ENCODE data around the gene TEX13C. TPM values are rescaled to one million over a fixed set of nuclear protein-coding genes. Genes with fewer than 3 reads are reported as not detected.
"Not testable (repeated sequence)": the region's sequence is repeated elsewhere in the genome, so short reads cannot be mapped to it uniquely, and the experiment has no call there.

Gene TEX13C
- total RNA-seq = not detected
- long read RNA-seq = 0 reads

GRCh38 chrX:125319646-125320521 lies at the start of gene TEX13C:
Gene TEX13C, plus strand, starts transcription at chrX:125319871. Its CDS starts 249 bp downstream, at chrX:125320120.
- intact Hi-C loops (cut with DNase I) = no loop called here
- DNase-seq (no peak), ATAC-seq (no peak)

- ATAC-seq = no peak
- intact Hi-C loops (cut with DNase I) = no loop called here
- no peak for DNase-seq
These were observed 32.4 kb upstream of the TEX13C start for GRCh38 chrX:125287282-125287681.

GRCh38 chrX:125288343-125288742 lies 31.3 kb upstream of the TEX13C start:
- intact Hi-C loops (cut with DNase I) = no loop called here

GRCh38 chrX:125289209-125289608 lies 30.5 kb upstream of the TEX13C start:
- intact Hi-C loops (cut with DNase I) = no loop called here
- DNase-seq (no peak), ATAC-seq (no peak)

More at GRCh38 chrX:125288343-125288742, 31.3 kb upstream of the TEX13C start:
- DNase-seq (no peak), ATAC-seq (no peak)

GRCh38 chrX:125289920-125290319 lies 29.8 kb upstream of the TEX13C start:
- intact Hi-C loops (cut with DNase I) = no loop called here
- no peak for ATAC-seq
- no peak for DNase-seq

GRCh38 chrX:125291124-125291523 lies 28.5 kb upstream of the TEX13C start:
- intact Hi-C loops (cut with DNase I) = no loop called here
- no peak for ATAC-seq

GRCh38 chrX:125293850-125294780 lies 25.6 kb upstream of the TEX13C start:
- intact Hi-C loops (cut with DNase I) = no loop called here
- no peak for ATAC-seq
- no peak for DNase-seq

More at GRCh38 chrX:125291124-125291523, 28.5 kb upstream of the TEX13C start:
- no peak for DNase-seq

- no peak for ATAC-seq
- intact Hi-C loops (cut with DNase I) = no loop called here
- DNase-seq = no peak
These were observed 24.3 kb upstream of the TEX13C start for GRCh38 chrX:125295337-125295736.

GRCh38 chrX:125298871-125299270 lies 20.8 kb upstream of the TEX13C start:
- no peak for ATAC-seq

GRCh38 chrX:125306335-125306866 lies 13.3 kb upstream of the TEX13C start:
- ATAC-seq (no peak), DNase-seq (no peak)
- intact Hi-C loops (cut with DNase I) = no loop called here

More at GRCh38 chrX:125298871-125299270, 20.8 kb upstream of the TEX13C start:
- no peak for DNase-seq
- intact Hi-C loops (cut with DNase I) = no loop called here

- no peak for ATAC-seq
- intact Hi-C loops (cut with DNase I) = no loop called here
These were observed 11.0 kb upstream of the TEX13C start for GRCh38 chrX:125308653-125309052.

GRCh38 chrX:125319166-125319565 lies 505 bp upstream of the TEX13C start:
- intact Hi-C loops (cut with DNase I); DNase-seq; ATAC-seq: not testable (repeated sequence)

More at GRCh38 chrX:125308653-125309052, 11.0 kb upstream of the TEX13C start:
- no peak for DNase-seq

GRCh38 chrX:125322431-125322830 lies 2.8 kb downstream of the TEX13C start:
- intact Hi-C loops (cut with DNase I) = no loop called here
- no peak for DNase-seq
- ATAC-seq = no peak

- no peak for ATAC-seq
- DNase-seq = no peak
- intact Hi-C loops (cut with DNase I) = no loop called here
These were observed 6.9 kb downstream of the TEX13C start for GRCh38 chrX:125326599-125326998.

- no peak for DNase-seq
- intact Hi-C loops (cut with DNase I) = no loop called here
These were observed 8.2 kb downstream of the TEX13C start for GRCh38 chrX:125327891-125328290.

GRCh38 chrX:125333583-125333982 lies 13.9 kb downstream of the TEX13C start:
- ATAC-seq (no peak), DNase-seq (no peak)
- intact Hi-C loops (cut with DNase I) = no loop called here

More at GRCh38 chrX:125327891-125328290, 8.2 kb downstream of the TEX13C start:
- ATAC-seq = no peak

GRCh38 chrX:125340490-125340889 lies 20.8 kb downstream of the TEX13C start:
- ATAC-seq (no peak), DNase-seq (no peak)
- intact Hi-C loops (cut with DNase I) = no loop called here

GRCh38 chrX:125374169-125374568 lies 54.5 kb downstream of the TEX13C start:
- intact Hi-C loops (cut with DNase I) = no loop called here
- DNase-seq = no peak
- ATAC-seq = no peak

Measured in left cardiac atrium (tissue), 4 donors.